AML-193 (cell line): ENCODE data around the gene FAAP100.
A peak's percentile ranks its signal among the peaks of the same experiment; 100 is the strongest.
"Not testable (repeated sequence)": the region's sequence is repeated elsewhere in the genome, so short reads cannot be mapped to it uniquely, and the experiment has no call there.

Experiments
- DNase-seq, 2 experiments: peaks; one replicate each; lab custom pipeline; 2025; lab: John Stamatoyannopoulos, UW

Gene FAAP100, protein sequence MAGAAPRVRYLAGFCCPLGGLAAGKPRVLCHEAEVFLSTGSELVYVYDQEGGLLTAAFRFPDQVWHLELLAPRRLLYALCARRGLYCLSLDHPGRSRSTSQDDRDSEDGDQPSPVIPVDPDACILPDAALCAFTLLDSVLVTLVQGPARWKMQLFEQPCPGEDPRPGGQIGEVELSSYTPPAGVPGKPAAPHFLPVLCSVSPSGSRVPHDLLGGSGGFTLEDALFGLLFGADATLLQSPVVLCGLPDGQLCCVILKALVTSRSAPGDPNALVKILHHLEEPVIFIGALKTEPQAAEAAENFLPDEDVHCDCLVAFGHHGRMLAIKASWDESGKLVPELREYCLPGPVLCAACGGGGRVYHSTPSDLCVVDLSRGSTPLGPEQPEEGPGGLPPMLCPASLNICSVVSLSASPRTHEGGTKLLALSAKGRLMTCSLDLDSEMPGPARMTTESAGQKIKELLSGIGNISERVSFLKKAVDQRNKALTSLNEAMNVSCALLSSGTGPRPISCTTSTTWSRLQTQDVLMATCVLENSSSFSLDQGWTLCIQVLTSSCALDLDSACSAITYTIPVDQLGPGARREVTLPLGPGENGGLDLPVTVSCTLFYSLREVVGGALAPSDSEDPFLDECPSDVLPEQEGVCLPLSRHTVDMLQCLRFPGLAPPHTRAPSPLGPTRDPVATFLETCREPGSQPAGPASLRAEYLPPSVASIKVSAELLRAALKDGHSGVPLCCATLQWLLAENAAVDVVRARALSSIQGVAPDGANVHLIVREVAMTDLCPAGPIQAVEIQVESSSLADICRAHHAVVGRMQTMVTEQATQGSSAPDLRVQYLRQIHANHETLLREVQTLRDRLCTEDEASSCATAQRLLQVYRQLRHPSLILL

DNA sequence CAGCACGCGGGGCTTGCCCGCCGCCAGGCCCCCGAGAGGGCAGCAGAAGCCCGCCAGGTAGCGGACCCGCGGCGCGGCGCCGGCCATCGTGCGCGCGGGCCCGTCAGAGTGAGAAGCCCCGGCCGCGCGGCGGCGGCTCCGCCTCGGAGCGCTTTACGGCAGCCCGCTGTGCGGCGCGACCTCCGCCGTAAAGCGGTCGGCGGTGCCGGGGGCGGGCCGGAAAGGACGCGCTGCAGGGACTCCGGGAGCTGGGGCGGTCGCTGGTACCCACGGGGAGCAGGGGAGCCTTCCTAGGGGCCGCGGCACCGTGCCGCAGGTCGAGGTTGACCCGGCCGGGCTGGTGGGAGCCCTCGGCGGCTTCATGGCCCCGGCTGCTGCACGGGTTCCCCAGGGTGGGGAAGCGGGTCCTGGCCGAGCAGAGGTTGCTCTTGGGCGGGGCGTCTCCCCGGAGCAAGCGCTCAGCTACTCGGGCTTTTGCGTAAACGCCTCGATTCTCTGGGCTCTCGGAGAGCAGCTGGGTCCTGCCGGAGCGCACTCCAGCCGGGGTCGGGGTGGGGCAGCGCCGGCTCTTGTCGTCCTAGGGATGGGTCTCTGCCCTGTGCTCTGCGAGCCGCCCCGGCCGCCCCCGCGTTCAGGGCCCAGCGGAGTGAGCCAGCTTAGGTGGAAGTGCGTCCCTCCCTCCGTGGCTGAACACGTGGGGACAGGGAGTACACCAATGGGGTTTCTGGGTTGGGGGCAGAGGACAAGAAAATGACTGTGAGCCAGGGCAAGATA is at the start of gene FAAP100:
Gene FAAP100, minus strand, starts transcription at position 110 of the 774 bp plus-strand sequence. Its CDS starts 23 bp downstream, at position 87.
- peak; percentile 60 to 83 for DNase-seq

DNA sequence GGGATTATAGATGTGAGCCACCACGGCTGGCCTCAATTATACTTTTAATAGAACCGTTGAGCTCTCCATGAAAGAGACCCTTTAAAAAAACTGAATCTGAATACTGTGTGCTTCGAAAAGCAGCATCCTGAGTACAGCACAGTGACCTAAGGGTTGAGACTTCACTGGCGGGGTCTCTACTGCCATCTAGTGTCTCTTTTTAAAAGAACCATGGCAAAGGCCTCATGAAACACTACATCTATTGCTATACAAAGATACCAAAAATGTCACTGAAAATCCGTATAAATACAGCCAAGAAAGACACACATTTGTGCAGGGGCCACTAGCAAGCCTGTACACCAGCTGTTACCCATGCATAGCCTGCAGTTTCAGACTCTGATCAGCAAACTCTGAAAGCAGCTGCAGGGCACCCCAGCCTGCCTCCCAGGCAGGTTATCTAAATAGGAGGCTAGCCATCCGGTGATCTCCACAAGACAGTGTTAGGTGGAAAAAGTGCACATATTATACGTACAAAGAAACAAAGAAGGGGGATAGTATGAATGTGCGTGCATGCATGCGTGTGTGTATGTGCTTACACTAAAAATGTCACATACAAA is 49.5 kb upstream of the FAAP100 start:
- DNase-seq, result peak; percentile 75 to 81

DNA sequence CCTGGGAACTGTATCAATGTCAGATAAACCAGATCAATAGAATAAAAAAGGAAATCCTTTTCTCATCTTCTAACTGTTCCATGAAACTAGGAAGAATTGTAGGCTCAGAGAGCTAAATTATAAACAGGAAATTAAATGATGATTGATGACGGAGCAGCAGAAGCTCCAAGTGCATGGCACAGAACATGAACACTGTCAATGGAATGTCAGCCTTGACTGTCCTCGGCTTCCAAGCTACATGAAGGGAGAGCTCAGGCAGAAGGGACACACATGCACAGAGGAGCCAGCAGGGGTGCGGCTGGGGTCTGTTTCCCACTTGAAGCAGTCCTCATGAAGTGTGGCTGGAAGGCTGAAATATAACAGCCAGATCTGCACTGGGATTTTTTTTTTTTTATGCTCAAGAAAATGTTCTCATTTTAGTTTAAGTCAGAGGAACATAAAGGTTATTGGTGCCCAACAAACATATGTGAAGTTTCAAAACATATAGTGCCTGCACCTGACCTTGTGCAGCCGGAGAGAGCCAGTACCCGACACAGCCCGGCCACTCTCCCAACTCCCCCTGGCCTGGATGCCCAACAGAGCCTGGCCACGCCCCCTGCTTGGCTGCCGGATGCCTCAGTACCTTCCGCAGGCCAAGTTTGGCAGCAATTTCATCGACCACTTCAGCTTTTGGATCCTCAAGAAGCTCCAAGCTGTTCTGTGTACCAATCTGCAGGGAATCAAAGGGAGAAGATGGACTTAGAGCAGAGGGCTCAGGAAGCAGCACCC is 47.8 kb upstream of the FAAP100 start:
- no peak for DNase-seq

DNA sequence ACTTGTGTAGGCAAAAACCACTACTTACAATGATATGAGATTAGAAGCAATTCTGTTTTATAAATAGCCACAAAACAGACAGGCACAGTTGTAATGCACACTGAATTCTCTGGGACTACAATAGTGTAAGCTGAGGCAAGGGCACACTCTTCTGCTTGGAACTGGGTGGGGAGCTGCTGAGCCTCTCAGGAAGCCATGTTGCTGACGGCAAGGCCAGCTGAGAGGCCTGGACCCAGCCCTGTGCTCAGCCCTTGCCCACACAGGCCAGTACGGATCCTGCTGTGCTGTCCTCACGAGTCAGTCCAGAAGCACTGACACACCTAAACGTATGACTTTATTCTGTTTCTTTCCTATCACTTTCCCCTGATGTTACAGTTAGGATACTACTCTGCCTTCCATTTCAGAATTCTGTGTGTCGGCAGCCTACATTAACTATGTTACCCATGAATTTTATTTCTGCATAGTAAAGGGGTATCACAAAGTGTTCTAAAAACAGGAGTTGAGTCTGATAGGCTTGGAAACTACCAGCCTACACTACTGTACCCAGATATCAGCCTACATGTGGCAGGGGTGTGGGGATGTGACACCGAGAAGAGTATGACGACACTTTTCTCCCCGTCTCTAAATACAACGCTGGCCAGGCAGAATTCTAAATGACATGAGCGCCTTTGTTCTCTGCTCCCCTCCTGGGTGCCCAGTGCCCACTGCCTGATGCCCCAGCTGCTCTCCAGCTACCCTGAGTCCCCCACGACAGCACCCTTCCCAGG is 41.1 kb upstream of the FAAP100 start:
- no peak for DNase-seq

DNA sequence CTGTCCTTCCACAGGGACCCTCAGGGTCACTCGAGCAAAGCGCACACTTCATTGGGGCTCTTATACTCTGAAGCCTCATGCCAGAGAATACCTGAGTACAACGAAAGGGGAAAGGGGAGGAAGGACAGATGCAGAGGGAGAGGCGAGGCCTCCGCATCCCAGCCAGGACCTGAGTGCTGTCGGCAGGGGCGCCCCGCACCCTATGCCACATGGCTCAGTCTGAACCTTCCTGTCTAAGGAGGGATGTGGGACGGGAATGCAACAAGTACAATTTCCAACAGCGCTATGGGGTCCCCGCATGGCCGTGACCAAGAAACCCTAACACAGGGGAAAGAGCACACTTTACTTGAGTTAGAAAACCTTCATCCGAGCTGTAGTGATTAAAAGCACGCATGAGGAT is 39.8 kb upstream of the FAAP100 start:
- no peak for DNase-seq

DNA sequence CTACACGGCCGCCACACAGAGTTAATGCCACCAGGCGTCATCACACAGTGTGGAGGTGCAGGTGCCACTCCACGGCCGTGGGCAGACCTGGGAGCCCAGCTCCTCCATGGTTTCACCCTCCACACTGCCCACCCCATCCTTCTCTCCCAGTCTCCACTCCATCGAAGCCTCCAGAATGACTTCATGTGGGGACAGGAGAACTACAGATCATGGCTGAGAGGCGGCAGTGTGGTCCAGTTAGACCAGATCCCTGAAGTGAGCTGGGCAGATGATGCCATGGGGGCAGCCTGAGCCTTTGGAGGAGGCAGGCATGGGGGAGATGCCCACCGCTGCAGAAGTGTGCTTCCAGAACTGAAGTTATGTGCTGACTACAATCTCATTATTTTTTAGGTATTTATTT is 38.0 kb upstream of the FAAP100 start:
- no peak for DNase-seq

DNA sequence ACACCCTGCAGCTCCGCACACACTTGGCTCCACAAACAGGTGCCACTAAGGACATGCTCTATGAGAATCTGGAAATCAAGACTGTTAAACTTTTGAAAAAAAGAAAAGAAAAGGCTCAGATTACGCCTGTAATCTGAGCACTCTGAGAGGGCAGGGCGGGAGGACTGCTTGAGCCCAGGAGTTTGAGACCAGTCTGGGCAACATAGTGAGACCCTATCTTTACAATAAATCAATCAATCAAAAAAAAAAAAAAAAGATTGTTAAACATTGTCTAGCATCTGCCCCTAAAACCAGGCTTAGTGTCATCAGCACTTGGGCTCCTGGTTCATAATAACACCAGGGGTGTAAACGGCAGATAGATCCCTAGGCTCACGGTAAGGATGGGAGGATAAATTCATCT is 37.5 kb upstream of the FAAP100 start:
- no peak for DNase-seq

DNA sequence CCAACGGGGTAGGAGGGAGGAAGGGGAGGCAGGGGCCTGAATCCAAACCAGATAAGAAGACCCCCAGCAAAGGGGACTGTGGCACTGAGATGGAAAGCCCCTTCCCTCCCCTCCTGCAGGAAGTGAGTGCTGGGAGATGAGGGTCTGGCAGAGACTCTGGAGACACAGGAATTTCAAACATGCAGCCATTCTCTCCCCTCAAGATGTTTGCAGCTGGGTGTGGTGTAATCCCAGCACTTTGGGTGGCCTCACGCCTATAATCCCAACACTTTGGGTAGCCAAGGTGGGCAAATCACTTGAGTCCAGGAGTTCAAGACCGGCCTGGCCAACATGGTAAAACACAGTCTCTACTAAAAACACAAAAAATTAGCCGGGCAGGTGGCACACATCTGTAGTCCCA is 33.9 kb upstream of the FAAP100 start:
- no peak for DNase-seq

DNA sequence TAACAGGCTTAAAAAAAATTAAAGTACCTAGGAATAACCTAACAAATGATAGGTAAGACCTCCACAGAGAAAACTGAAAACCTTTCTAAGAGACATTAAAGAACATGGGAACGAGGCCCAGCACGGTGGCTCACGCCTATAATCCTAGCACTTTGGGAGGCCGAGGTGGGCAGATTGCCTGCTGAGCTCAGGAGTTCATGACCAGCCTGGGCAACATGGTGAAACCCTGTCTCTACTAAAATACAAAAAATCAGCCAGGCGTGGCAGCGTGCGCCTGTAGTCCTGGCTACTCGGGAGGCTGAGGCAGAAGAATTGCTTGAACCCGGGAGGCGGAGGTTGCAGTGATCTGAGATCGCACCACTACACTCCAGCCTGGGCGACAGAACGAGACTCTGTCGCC is 32.6 kb upstream of the FAAP100 start:
- not testable (repeated sequence) for DNase-seq

DNA sequence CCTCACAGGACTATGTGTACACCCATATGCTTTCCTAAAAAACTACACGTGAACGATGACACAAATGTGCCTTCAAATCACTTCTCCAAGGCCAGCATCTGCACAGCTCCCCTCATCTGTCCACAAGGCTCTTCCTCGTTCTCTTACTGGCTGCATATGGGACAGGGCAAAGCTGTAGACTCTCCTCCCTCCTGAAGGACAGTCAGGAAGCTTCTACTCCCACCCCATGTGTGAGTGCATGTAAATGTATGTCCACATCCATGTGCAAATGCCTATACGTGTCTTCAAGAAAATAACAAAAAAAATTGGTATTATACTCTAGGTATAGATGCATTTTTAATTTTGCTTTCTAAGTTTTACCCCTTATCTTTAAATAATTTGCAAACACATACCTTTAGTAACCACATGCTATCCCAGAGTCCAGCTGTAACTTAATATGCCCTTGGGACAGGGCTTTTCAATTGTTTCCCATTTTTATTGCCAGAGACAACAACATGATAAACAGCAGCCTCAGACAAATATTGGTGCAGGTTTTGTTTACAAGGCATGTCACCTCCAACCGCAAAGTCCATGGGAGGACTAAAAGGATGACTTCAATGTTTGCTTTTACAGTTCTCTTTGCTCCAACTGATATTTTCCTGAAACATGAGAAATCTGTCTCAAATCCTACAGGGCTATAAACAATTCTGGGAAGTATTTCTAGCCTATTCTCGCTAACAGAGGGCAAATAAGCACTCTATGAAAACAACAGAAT is 31.6 kb upstream of the FAAP100 start:
- no peak for DNase-seq

DNA sequence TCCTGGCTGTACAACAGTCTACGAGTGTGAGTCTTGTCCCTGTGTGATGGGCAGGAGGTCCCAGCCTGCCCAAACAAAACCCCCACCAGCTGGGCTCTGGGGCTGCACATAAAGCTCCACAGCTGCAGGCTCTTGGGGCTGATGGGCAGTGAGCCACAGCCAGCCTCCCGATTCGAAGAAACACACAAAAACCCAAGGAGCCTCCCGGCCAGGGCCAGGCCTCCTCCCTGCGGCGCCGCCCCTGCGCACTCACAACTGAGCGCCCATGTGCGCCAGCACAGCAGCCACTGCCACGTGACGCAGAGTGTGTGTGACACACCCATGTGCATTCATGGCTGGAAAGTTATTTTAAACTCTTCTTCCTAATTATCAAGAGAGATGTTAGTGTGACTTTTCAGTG is 30.6 kb upstream of the FAAP100 start:
- DNase-seq, result no peak

DNA sequence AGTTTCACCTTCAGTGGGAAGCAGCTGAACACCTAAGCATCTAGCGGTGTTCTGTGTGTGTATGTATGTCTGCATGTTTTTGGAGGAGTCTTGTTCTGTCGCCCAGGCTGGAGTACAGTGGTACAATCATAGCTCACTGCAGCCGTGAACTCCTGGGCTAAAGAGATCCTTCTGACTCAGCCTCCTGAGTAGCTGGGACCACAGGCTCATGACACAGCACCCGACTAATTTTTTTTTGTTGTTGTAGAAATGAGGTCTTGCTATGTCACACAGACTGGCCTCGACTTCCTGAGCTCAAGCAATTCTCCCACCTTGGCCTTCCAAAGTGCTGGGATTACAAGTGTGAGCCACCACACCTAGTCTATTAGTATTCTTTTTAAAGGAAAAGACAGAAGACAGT is 30.2 kb upstream of the FAAP100 start:
- DNase-seq, result no peak

DNA sequence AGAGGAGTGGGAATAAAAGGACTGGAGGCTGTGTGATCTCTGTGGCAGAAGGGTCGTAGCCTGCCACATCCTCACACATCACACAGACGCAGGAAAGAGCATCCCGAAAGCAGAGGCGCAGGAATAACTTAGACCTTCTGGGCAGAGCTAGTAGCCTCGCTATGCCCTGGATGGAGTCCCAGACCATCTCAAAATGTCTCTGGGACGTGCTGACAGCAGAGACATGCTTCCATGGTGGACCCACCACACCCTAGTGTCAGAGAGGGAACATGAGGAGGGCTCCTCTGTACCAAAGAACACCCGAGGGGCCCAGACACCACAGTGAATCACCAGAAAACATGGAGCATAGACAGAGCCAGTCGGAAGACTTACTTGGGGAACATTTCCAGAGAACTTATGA is 29.6 kb upstream of the FAAP100 start:
- DNase-seq, result no peak

DNA sequence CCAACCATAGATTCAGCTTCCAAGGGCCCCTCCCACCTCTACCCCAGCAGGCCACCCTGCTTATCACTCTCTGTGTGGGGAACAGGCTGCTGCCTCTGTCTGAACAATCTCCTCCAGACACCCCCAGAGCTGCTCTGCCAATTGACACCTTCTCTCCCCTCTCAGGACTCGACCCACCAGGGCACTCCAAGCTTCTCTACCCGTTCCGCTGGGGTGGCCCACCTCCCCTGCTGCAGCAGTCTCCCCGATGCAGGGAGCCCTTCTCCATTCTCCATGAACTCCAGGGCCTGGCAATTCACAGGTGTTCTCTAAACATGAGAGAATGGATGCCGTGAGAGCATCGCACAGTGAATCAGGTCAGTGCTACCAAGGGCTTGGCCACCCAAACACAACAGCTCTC is 28.3 kb upstream of the FAAP100 start:
- no peak for DNase-seq

DNA sequence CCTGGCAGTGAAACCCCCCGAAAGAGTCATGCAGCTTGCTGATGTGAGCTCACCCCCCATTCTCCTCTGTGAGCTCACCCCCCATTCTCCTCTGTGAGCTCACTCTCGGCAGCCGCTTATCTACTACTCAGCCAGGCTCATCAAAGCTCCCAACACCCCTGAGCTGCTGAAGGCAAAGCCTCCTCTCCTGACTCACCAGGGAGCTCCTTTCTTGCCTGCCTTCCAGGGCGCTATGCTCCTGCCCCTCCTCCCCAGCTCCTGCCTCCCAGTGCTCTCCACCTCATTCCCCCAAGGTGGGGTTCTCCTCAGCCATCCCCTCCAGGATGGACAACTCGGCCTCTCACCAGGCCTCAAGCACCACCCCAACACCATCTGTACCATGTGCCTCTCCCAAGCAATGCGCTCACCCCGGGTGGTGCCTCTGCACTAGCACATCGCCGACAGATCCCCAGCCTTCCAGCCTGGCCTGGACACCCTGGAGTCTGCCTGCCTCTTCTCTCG is 27.7 kb upstream of the FAAP100 start:
- no peak for DNase-seq

DNA sequence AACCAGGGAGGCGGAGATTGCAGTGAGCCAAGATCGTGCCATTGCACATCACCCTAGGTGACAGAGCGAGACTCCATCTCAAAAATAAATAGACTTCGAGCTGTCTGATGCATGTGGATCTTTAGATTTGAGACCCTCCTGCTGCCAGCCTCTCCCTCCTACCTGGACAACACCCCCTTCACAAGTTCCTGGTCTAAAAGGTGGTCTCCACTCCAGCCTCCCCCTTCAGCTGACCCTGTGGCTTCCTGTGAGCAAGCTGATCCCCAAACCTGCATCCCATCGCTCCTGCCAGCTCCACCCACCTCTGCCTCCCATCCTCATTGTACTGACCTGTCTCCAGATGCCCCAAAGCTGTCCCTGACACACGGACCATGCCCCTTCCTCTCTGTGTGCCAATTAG is 27.1 kb upstream of the FAAP100 start:
- DNase-seq, result no peak

DNA sequence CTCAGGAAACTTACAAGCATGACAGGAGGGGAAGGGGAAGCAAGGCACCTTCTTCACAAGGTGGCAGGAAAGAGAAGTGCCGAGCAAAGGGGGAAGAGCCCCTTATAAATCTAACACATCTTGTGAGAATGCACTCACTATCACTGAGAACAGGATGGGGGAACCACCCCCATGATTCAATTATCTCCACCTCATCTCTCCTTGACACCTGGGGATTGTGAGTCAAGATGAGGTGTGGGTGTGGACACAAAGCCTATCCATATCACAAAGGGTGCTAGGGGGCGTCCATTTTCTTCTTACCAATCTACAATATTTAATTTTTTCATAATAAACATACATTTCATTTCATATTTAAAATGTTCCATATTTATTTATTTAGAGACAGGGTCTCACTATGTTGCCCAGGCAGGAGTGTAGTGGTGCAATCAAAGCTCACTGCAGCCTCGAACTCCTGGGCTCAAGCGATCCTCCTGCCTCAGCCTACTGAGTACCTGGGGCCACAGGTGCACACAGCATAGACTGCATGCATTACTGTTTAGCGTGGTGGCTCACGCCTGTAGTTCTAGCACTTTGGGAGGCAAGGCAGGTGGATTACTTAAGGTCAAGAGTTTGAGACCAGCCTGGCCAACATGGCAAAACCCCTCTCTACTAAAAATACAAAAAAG is 26.5 kb upstream of the FAAP100 start:
- DNase-seq, result no peak

DNA sequence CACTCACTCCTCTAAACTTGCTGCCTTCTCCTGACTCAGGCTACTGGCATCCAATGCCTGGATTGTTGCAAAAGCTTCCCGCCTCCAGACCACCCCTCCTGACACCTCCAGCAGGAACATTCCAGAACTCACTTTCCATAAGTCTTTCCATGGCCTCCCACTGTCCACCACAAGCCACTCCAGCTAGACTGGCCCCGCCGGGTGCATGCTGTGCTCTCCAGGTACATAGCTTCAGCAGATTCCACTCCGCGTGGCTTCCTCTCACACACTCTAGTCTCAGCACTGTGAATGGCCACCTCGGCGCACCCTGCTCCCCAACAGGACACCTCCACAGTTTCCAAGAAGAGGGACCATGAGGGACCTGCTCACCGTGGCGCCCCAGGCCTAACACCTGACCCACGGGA is 25.9 kb upstream of the FAAP100 start:
- DNase-seq, result no peak
